Raji (cell line): ENCODE measurements around the gene SMARCA4.

Experiments used
- POLR2A ChIP-seq: IDR thresholded peaks from 2 replicates; pipeline ENCODE4 v1.6.1; 2011; ENCODE audit warnings: low read depth, low read length, control low read depth; ENCODE audit not compliant: insufficient read depth

The SMARCA4 gene

DNA sequence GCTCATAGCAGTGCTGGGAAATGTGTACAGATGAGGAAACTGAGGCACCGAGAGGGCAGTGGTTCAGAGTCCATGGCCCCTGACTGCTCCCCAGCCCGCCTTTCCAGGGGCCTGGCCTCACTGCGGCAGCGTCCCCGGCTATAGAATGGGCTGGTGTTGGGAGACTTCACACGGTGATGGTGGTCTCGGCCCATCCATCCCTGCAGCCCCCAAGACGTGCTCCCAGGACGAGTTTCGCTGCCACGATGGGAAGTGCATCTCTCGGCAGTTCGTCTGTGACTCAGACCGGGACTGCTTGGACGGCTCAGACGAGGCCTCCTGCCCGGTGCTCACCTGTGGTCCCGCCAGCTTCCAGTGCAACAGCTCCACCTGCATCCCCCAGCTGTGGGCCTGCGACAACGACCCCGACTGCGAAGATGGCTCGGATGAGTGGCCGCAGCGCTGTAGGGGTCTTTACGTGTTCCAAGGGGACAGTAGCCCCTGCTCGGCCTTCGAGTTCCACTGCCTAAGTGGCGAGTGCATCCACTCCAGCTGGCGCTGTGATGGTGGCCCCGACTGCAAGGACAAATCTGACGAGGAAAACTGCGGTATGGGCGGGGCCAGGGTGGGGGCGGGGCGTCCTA lies 144.3 kb downstream of the SMARCA4 start:
- no peak for TF ChIP-seq POLR2A

DNA sequence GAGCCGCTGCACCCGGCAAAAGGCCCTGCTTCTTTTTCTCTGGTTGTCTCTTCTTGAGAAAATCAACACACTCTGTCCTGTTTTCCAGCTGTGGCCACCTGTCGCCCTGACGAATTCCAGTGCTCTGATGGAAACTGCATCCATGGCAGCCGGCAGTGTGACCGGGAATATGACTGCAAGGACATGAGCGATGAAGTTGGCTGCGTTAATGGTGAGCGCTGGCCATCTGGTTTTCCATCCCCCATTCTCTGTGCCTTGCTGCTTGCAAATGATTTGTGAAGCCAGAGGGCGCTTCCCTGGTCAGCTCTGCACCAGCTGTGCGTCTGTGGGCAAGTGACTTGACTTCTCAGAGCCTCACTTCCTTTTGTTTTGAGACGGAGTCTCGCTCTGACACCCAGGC lies 145.6 kb downstream of the SMARCA4 start:
- TF ChIP-seq POLR2A = no peak

DNA sequence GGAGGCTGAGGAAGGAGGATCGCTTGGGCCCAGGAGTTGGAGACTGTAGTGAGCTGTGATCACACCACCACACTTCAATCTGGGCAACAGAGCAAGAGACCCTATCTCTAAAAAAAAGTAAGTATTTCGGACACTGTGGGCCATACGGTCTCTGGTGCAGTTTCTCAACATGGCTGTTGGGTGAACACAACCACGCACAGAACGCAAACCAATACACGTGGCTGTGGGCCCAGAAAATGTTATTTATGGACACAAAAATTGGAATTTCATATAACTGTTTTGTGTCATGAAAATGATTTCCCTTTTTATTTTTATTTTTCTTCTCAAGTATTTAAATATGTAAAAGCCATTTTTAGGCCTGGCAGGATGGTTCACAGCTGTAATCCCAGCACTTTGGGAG lies 147.9 kb downstream of the SMARCA4 start:
- no peak for TF ChIP-seq POLR2A

DNA sequence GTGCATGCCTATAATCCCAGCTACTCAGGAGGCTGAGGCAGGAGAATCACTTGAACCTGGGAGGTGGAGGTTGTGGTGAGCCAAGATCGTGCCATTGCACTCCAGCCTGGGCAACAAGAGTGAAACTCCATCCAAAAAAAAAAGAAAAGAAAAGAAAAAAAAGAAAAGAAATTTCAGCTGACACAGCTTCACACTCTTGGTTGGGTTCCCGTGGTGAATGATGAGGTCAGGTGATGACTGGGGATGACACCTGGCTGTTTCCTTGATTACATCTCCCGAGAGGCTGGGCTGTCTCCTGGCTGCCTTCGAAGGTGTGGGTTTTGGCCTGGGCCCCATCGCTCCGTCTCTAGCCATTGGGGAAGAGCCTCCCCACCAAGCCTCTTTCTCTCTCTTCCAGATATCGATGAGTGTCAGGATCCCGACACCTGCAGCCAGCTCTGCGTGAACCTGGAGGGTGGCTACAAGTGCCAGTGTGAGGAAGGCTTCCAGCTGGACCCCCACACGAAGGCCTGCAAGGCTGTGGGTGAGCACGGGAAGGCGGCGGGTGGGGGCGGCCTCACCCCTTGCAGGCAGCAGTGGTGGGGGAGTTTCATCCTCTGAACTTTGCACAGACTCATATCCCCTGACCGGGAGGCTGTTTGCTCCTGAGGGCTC lies 150.4 kb downstream of the SMARCA4 start:
- no peak for TF ChIP-seq POLR2A

DNA sequence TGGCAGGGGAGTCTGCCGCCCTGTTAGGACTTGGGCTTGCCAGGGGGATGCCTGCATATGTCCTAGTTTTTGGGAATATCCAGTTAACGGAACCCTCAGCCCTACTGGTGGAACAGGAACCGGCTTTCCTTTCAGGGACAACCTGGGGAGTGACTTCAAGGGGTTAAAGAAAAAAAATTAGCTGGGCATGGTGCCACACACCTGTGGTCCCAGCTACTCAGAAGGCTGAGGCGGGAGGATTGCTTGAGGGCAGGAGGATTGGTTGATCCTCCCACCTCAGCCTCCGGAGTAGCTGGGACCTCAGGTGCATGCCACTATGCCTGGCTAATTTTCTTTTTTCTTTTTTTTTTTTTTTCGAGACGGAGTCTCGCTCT lies 150.9 kb downstream of the SMARCA4 start:
- no peak for TF ChIP-seq POLR2A
